Activated T-helper 17 cell treated with anti-CD3 and anti-CD28 coated beads, Interleukin-2, amount 50 U/mL, for 72 hours (primary cell): ENCODE results near the gene CSF2. TPM values are rescaled to one million over a fixed set of nuclear protein-coding genes. Genes with fewer than 3 reads are reported as not detected.
A peak's percentile ranks its signal among the peaks of the same experiment; 100 is the strongest.

Experiments used
- ATAC-seq: fragments of 150-1000 bp; cut with Tn5 transposase; replicated peaks from 2 replicates; pipeline ENCODE4 v1.10.0; 2021; ENCODE audit warnings: mild to moderate bottlenecking, moderate library complexity
- H3K27ac Mint-ChIP-seq: one replicate; pipeline ENCODE4 v1.8.0; 2022; ENCODE audit warnings: mixed read lengths
- H3K27me3 Mint-ChIP-seq: one replicate; pipeline ENCODE4 v1.8.0; 2022; ENCODE audit warnings: mixed read lengths
- H3K36me3 Mint-ChIP-seq: one replicate; pipeline ENCODE4 v1.8.0; 2022; ENCODE audit warnings: low read depth, mild to moderate bottlenecking, mixed read lengths
- H3K4me1 Mint-ChIP-seq: one replicate; pipeline ENCODE4 v1.8.0; 2022; ENCODE audit warnings: mixed read lengths
- H3K4me3 Mint-ChIP-seq: one replicate; pipeline ENCODE4 v1.8.0; 2022; ENCODE audit warnings: mild to moderate bottlenecking, mixed read lengths
- H3K9me3 Mint-ChIP-seq: one replicate; pipeline ENCODE4 v1.8.0; 2022; ENCODE audit warnings: mixed read lengths
- total RNA-seq, 2 donors: library from RNA; stranded (reverse); gene quantifications; one replicate each; pipeline ENCODE4 v1.2.3, GENCODE V29; 2022

CSF2 gene
- total RNA-seq, 2 donors from 2014 or later = 14.6 to 159 TPM

DNA sequence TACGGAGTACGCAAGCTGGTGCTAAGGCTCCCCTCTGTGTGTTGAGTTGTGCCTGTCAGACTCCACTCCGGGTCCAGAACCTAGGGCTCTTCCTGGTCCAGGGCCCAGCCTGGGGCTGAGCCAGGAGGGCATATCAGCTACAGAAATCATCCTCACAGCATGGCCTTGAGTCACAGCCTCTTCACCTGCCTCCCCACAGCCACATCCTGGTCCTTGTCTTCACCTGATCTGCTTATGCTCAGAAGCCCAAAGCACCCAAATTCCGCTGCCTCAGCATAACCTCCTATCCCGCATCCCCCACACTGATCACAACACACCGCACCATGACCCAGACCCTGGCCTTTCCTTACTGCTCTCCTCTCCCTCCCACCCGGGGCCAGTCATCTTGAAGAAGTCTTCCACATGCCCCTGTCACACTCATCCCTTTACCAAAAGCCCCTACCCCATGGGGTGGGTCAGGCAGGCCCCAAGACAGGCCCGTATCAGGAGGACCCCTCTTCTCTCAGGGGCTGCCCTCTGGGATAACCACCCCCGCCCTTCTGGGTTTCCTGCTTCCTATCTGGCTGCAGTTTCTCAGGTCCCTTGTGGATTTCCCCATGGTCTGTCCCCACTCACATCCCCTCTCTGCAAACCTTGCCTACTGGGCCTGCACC, 14.4 kb upstream of the CSF2 start:
- Mint-ChIP-seq H3K36me3 (no peaks in the 10 kb centered on the region), H3K27ac (peak overlapping the region; percentile 17)

DNA sequence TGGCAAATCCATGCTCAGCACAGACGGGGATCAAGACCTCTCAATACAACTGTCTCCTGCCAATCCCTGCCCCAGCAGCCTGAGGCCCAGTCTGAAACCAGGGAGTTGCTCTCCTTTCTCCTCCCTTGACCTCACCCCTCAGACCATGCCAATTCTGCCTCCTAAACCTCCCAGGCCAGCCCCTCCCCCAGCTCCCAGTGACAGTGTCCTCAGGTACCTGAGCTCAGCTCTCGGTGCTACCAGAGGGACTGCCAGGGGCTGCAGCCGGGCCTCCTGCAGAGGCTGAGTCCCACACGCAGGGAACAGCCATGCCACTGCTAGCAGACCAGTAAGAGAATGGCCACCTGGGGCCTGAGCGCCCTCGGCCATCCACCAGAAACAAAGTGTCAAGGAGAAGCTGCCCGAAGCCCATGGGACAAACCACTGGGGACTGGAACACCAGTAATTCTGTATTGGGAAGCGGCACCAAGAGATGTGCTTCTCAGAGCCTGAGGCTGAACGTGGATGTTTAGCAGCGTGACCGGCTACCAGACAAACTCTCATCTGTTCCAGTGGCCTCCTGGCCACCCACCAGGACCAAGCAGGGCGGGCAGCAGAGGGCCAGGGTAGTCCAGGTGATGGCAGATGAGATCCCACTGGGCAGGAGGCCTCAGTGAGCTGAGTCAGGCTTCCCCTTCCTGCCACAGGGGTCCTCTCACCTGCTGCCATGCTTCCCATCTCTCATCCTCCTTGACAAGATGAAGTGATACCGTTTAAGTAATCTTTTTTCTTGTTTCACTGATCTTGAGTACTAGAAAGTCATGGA, 13.7 kb upstream of the CSF2 start:
- H3K4me1 Mint-ChIP-seq = peaks cover 38% of the 10 kb centered on the region
- H3K4me3 Mint-ChIP-seq = no peak overlapping the region
- no peak for ATAC-seq
- no peaks in the 10 kb centered on the region for H3K27me3 Mint-ChIP-seq
- no peaks in the 10 kb centered on the region for H3K36me3 Mint-ChIP-seq
- peak overlapping the region; percentile 17 for H3K27ac Mint-ChIP-seq
- H3K9me3 Mint-ChIP-seq = no peaks in the 10 kb centered on the region

More for the DNA sequence above, 14.4 kb upstream of the CSF2 start:
- Mint-ChIP-seq H3K4me3 (no peak overlapping the region), H3K4me1 (peaks cover 41% of the 10 kb centered on the region), H3K27me3 (no peaks in the 10 kb centered on the region), H3K9me3 (no peaks in the 10 kb centered on the region)
- ATAC-seq = peak; percentile 57

DNA sequence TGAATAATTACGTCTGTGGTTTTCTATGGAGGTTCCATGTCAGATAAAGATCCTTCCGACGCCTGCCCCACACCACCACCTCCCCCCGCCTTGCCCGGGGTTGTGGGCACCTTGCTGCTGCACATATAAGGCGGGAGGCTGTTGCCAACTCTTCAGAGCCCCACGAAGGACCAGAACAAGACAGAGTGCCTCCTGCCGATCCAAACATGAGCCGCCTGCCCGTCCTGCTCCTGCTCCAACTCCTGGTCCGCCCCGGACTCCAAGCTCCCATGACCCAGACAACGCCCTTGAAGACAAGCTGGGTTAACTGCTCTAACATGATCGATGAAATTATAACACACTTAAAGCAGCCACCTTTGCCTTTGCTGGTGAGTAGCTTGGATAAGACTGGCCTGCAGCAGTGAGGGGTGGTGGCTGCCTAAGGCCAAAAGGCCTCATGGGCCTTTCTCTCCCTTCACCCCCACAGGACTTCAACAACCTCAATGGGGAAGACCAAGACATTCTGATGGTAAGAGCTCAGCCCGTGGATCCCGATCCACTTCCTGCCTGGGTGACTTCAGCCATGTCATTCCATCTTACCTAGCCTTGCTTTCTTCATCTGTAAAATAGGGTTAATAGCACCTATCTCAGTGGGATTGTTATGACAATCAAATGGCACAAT, 13.0 kb upstream of the CSF2 start, which contains the start of gene IL3:
Gene IL3, plus strand, starts transcription at position 155 of the 661 bp plus-strand sequence. Its CDS starts 52 bp downstream, at position 207.
- Mint-ChIP-seq H3K4me3 (no peak within 1 kb of the TSS), H3K9me3 (no peaks in the 10 kb centered on the region), H3K36me3 (no peaks in the 10 kb centered on the region), H3K27ac (peak within 1 kb of the TSS; percentile 17), H3K4me1 (peaks cover 35% of the 10 kb centered on the region), H3K27me3 (no peaks in the 10 kb centered on the region)
- ATAC-seq = no peak

DNA sequence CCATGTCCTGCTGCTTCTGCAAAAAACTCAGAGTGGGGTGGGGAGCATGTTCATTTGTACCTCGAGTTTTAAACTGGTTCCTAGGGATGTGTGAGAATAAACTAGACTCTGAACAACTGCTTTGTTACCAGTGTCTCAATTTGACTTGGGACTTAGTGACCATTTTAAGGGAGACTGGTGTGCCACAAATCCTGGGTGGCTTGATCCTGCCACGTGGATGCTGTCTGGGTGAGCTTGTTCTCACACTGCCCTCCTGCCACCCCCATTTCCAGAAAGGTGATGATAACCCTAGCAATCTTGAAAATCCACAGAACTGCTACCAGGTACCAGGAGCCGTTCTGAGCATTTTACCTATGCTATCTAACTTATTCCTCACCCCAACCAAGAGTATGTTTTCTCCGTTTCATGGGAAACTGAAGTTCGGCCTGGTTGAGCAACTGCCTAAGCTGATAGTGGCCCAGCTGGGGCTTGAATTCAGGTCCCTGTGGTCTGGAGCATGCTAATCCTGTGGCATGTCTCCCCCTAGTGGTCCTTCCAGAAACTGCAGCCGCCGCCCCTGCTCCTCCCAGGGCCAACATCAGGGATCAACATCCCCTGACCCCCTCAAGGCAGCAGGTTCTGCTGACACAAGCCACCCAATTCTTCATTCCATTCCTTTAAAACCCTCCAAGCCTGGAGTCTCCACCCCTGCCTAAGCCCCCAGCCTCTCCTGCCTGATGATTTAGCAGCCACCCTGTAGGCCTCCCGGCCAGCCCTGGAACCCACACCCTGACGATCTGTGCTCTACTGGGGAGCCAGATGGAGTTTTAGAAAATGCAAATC, 10.3 kb upstream of the CSF2 start:
- ATAC-seq = peak; percentile 62
- Mint-ChIP-seq H3K4me1 (peaks cover 31% of the 10 kb centered on the region), H3K4me3 (no peak overlapping the region), H3K36me3 (no peaks in the 10 kb centered on the region), H3K27ac (no peak overlapping the region), H3K27me3 (no peaks in the 10 kb centered on the region), H3K9me3 (no peaks in the 10 kb centered on the region)

DNA sequence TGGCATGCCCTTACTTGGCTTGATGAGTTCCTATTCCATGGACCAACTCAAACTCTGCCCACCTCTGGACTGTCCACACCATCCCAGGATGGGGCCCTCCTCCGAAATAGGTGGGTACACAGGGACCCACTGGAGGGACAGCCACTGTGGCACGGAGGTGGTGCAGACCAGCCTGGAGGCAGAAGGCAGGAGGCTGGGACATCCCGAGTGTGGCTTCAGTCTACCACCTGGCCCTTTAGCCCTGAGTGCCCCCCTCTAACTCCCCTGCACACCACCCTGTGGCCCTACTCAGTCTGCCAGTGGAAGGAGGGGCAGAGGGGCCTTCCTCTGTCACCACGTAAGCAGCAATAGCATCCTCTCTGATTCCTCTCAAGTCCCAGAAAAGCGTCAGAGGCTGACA, 9.4 kb upstream of the CSF2 start:
- no peak for ATAC-seq
- Mint-ChIP-seq H3K27ac (no peak overlapping the region), H3K4me1 (peaks cover 28% of the 10 kb centered on the region), H3K4me3 (no peak overlapping the region), H3K27me3 (no peaks in the 10 kb centered on the region), H3K36me3 (no peaks in the 10 kb centered on the region), H3K9me3 (no peaks in the 10 kb centered on the region)

DNA sequence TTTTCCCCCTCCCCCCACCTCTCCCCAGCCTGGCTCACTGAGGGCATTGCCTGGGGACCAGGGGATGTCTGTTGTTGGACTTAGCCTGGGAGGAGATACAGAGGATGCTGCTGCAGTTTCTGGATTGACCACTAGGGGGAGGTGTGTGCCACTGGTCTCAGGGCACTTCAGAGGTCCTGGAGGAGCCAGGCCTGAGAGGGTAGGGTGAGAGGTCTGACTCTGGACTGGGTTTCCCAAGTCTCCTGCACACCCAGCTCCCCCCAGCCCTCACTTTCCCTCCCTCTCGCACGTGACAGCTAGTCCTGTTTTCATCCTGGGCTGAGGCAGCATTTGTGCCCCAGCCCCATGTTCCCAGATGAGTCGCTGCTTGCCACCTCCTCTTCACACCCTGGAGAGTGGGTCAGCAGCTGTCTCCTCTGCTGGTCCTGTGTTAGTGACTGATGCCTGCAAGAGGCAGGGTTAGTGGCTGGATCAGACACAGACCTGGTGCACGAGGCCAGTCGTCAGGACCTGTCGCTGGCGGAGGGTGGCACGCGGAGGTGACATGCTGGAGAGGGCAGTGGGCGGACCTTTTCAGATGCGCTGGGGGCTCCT, 8.8 kb upstream of the CSF2 start:
- Mint-ChIP-seq H3K27me3 (no peaks in the 10 kb centered on the region), H3K27ac (no peak overlapping the region), H3K4me3 (peak overlapping the region; percentile 16), H3K36me3 (no peaks in the 10 kb centered on the region), H3K9me3 (no peaks in the 10 kb centered on the region), H3K4me1 (peaks cover 21% of the 10 kb centered on the region)
- peak; percentile 78 for ATAC-seq

DNA sequence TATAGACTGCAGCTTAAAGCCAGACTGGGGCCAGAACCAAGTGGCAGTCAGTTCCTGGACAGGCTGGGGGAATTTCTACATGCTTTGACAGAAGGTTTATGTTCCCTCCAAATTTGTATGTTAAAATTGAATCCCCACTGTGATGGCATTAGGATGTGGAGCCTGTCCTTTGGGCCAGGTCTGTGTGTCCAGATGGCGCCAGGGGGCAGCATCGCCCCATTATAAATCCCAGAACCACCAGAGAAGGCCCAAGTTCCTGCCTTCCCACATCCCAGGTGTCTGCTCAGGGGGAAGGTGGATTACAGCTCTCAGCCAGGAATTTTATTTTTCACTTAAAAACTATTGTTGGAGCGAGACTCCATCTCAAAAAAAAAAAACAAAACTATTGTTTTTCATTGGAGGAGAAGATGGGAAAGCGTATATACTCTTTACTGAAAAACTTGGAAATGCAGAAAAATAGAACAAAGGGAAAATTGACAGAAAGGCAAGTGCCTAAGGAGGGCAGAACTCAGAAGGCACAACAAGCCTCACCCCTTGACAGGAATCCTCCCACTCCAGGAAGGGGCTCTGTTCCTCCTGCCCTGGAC, 8.1 kb upstream of the CSF2 start:
- peak; percentile 71 for ATAC-seq
- Mint-ChIP-seq H3K36me3 (no peaks in the 10 kb centered on the region), H3K27me3 (no peaks in the 10 kb centered on the region), H3K9me3 (no peaks in the 10 kb centered on the region), H3K27ac (peak overlapping the region; percentile 69), H3K4me3 (no peak overlapping the region), H3K4me1 (peaks cover 20% of the 10 kb centered on the region)

DNA sequence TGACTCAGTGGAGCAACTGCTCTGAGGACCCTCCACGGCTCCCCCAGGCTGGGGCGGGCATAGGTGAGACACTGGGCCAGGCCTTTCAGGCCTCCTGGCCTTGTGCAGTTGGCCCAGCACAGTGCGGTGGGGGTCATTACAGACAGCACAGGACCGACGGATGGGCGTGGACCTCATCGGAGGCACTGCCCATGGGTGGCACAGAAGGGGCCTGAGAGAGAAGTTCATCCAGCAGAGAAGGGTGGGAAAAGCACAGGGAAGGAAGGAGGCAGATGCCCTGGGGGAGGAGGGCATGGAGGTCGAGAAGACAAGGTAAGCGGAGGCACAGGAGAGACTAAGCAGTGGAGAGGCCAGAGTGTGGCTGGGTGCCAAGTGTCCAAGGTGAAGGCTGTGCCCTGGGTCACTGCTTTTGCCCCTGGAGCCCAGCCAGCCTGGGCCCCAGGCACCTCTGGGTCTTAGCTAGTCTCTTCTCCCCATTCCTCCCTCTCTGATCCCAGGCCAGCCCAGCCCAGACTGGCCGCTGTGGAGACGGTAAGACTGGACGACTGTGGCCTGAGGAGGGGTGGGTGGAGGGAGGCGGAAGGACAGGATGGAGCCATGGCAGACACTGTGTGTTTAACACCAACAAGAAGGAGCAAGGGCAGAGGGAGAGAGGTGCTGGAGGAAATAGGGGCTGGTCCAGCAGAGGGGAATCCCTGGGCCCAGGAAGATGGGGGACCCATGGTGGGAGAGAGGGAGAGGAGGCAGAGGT, 7.5 kb upstream of the CSF2 start:
- no peak overlapping the region for H3K4me3 Mint-ChIP-seq
- no peaks in the 10 kb centered on the region for H3K9me3 Mint-ChIP-seq
- ATAC-seq = no peak
- no peaks in the 10 kb centered on the region for H3K27me3 Mint-ChIP-seq
- peak overlapping the region; percentile 69 for H3K27ac Mint-ChIP-seq
- H3K4me1 Mint-ChIP-seq = peaks cover 25% of the 10 kb centered on the region
- H3K36me3 Mint-ChIP-seq = no peaks in the 10 kb centered on the region

DNA sequence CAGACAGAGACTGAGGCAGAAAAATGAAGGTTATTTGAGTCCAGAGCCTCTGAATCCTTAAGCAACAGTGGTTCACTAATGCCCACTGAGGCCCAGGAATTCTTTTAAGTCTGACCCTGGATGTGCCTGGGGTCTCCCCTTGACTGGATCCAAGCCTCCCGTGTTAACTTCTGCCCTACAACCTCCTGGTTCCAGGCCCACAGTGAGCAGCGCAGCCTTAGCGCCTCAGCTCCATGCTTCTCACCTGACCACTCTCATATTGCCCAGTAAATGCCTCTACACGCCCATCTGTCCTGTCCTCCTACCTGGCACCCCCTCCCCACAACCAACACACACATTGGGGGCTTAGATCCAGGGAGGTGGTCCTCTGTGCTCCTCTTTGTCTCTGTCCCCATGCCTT, 6.7 kb upstream of the CSF2 start:
- no peak for ATAC-seq
- no peaks in the 10 kb centered on the region for H3K9me3 Mint-ChIP-seq
- no peaks in the 10 kb centered on the region for H3K27me3 Mint-ChIP-seq
- H3K4me1 Mint-ChIP-seq = peaks cover 32% of the 10 kb centered on the region
- H3K36me3 Mint-ChIP-seq = no peaks in the 10 kb centered on the region
- no peak overlapping the region for H3K4me3 Mint-ChIP-seq
- H3K27ac Mint-ChIP-seq = peak overlapping the region; percentile 71

DNA sequence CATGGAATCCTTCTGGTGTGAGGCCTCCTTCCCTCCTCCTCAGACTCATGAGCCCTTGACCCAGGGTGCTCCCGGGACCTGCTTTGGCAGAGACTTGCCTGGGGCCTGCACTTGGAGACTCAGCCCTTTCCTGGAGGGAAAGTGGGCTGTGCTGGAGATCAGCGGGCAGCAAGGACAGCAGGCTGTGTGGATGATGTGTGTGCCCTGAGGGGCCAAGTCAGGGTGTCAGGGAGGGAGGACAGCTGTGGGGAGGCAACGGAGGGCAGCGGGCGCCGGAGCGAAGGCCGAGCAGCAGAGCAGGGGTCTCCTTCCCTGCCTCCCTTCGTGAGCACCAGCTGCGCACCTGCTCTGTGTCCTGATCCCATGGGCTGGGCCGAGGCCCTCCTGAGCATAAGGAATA, 6.1 kb upstream of the CSF2 start:
- Mint-ChIP-seq H3K4me3 (no peak overlapping the region), H3K36me3 (no peaks in the 10 kb centered on the region), H3K9me3 (no peaks in the 10 kb centered on the region), H3K27ac (peak overlapping the region; percentile 71), H3K27me3 (no peaks in the 10 kb centered on the region), H3K4me1 (peaks cover 35% of the 10 kb centered on the region)
- ATAC-seq = no peak

DNA sequence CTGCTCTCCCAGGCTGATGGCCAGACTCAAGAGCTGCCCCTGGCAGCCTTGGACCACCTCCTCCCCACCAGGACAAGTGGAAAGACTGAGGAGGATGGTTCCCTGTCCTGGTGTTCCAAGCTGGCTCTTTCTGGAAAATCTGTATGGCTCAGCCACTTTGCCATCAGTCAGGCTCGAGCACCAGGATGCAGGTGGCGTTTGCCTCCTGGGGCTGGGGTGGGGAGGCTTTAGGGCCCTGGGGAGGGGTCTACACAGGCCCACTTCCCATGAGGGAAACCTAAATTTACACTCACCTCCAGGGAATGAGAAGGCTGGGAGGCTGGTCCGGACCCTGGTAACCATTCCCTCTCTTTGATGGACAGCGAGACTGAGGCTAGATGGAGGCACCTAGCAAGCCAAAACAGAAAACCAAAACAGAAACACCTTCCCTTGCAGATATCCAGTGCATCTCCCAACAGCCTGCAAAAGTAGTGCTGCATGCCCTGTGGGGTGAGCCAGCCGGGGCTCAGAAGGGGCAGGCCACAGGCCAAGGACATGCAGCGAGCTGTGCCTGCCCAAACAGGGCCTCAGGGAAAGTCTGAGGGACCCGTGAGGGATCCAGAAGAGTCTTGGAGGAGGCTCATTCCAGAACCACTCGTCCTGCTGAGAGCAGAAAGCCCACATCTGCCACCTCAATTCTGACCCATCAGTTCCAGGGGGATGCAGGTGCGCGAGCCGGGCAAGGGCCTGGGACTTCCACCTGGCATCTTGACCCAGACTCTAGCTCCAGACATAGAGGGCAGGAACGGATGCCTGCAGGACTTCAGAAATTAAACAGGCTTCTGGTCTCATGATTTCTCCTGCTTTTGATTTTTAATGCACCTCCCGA, 5.4 kb upstream of the CSF2 start:
- Mint-ChIP-seq H3K27me3 (no peaks in the 10 kb centered on the region), H3K9me3 (no peaks in the 10 kb centered on the region)

DNA sequence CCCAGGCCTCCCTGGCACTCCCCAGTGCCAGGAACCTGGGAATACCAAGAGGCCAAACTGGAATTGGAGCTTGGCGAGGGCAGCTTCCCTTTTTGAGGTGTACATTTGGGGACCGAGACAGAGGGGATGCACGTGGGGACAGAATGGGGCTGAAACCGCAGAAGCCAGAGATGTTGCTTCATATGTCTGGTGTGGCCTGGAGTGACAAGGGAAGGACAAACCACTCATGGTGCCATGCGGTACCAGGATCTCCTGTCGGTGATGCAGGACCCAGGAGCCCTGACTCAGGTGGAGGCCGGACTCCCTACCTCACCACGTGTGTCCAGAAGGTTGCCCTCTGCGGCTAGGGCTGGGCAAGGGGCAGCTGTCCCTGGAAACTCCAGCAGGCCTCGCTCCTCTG, 4.0 kb upstream of the CSF2 start:
- H3K27ac Mint-ChIP-seq = no peak overlapping the region
- H3K4me1 Mint-ChIP-seq = peaks cover 39% of the 10 kb centered on the region
- peaks cover 9% of the 10 kb centered on the region for H3K36me3 Mint-ChIP-seq
- no peak for ATAC-seq
- no peak overlapping the region for H3K4me3 Mint-ChIP-seq
- no peaks in the 10 kb centered on the region for H3K9me3 Mint-ChIP-seq
- H3K27me3 Mint-ChIP-seq = no peaks in the 10 kb centered on the region

More for the DNA sequence above, 5.4 kb upstream of the CSF2 start:
- no peaks in the 10 kb centered on the region for H3K36me3 Mint-ChIP-seq
- ATAC-seq = no peak
- peaks cover 35% of the 10 kb centered on the region for H3K4me1 Mint-ChIP-seq
- no peak overlapping the region for H3K4me3 Mint-ChIP-seq
- H3K27ac Mint-ChIP-seq = no peak overlapping the region
